Transverse colon (tissue), 4 donors: ENCODE results near the gene EIF1. TPM values are rescaled to one million over a fixed set of nuclear protein-coding genes. Genes with fewer than 3 reads are reported as not detected.
A peak's percentile ranks its signal among the peaks of the same experiment; 100 is the strongest.

Experiments
- DNase-seq: peaks from one replicate; pipeline ENCODE4 v3.0.0-alpha.2; 2019
- H3K27ac ChIP-seq, 4 donors: fragments of 200-600 bp; sonication (generic); 2 replicates each; pipeline ENCODE4 v1.5.1; 2016 to 2018; ENCODE audit warnings: inconsistent platforms in 4 of 4
- H3K27me3 ChIP-seq: fragments of 200-600 bp; sonication (generic); 2 replicates; pipeline ENCODE4 v1.5.1; 2017; ENCODE audit warnings: inconsistent platforms
- H3K36me3 ChIP-seq, 4 donors: fragments of 200-600 bp; sonication (generic); 2 replicates each; pipeline ENCODE4 v1.5.1; 2017 to 2019; ENCODE audit warnings: inconsistent platforms in 4 of 4
- H3K4me1 ChIP-seq, 4 donors: fragments of 200-600 bp; sonication (generic); 2 replicates each; pipeline ENCODE4 v1.5.1; 2017 to 2020; ENCODE audit warnings: inconsistent platforms in 4 of 4
- H3K4me3 ChIP-seq, 4 donors: fragments of 200-600 bp; sonication (generic); 1 replicate in 1 of 4; 2 replicates in 3 of 4; pipeline versions ENCODE4 v1.5.1 to v1.6.1; 2017 to 2019; ENCODE audit warnings: inconsistent platforms in 4 of 4
- H3K9me3 ChIP-seq, 2 donors: fragments of 200-600 bp; sonication (generic); 2 replicates each; pipeline ENCODE4 v1.5.1; 2017 to 2019; ENCODE audit warnings: inconsistent platforms in 2 of 2
- EP300 ChIP-seq: sonication (generic); formaldehyde crosslinking; IDR thresholded peaks from one replicate; pipeline ENCODE4 v1.6.1; 2017; ENCODE audit warnings: antibody characterized with exemption, low read depth
- POLR2A ChIP-seq: fragments of 450-650 bp; IDR thresholded peaks from one replicate; pipeline ENCODE4 v1.6.1; 2016; ENCODE audit warnings: antibody characterized with exemption, mild to moderate bottlenecking, moderate library complexity
- POLR2AphosphoS5 ChIP-seq, 3 donors: sonication (generic); formaldehyde crosslinking; IDR thresholded peaks; one replicate each; pipeline ENCODE4 v1.6.1; 2016; ENCODE audit warnings: antibody characterized with exemption in 3 of 3
- WGBS, 2 donors: methylation state at CpG; one replicate each; pipeline ENCODE4 v1.1.5; 2018; ENCODE audit warnings: low coverage in 1 of 2; 5-methylcytosine and 5-hydroxymethylcytosine counted together
- in situ Hi-C, 4 donors: fragments of 200-750 bp; cut with MboI; loops; one replicate each; pipeline versions ENCODE4 v1.15.0 to v1.15.1; 2017; ENCODE audit warnings: low sequenced_read_pairs in 3 of 4, low pct_ligation_motif_present in 1 of 4, low pct_unique_long_range_greater_than_20kb in 1 of 4
- intact Hi-C: fragments of 100-400 bp; cut with DNase I; formaldehyde crosslinking; loops from one replicate; pipeline ENCODE4 v1.15.1; 2023; ENCODE audit warnings: low total_unique reads
- total RNA-seq, 4 donors: library from RNA; depleted of rRNA; stranded (reverse); fragments of >200 nt; gene quantifications; one replicate each; pipeline ENCODE4 v1.1.0, GENCODE V29; 2016
- TF ChIP-seq, protein P1 (sequence below), 5 experiments: fragments of 200-600 bp in 3 of 5; fragments of 450-650 bp in 2 of 5; sonication (generic) in 3 of 5; IDR thresholded peaks; 1 replicate in 2 of 5; 2 replicates in 3 of 5; pipeline ENCODE4 v1.5.1; 2016 to 2017; ENCODE audit warnings: antibody characterized with exemption in 5 of 5, inconsistent platforms in 3 of 5, mild to moderate bottlenecking in 2 of 5, moderate library complexity in 1 of 5

The EIF1 gene
- total RNA-seq, 4 donors from 2014 or later: 93.3 to 520 (median 241) TPM

- TF ChIP-seq POLR2A (peak; percentile 67), POLR2AphosphoS5 (IDR thresholded peaks at IDR 0.05) (peak; percentile 15 to 70 (median 69)), EP300 (no peak)
- TF ChIP-seq, protein P1, sequence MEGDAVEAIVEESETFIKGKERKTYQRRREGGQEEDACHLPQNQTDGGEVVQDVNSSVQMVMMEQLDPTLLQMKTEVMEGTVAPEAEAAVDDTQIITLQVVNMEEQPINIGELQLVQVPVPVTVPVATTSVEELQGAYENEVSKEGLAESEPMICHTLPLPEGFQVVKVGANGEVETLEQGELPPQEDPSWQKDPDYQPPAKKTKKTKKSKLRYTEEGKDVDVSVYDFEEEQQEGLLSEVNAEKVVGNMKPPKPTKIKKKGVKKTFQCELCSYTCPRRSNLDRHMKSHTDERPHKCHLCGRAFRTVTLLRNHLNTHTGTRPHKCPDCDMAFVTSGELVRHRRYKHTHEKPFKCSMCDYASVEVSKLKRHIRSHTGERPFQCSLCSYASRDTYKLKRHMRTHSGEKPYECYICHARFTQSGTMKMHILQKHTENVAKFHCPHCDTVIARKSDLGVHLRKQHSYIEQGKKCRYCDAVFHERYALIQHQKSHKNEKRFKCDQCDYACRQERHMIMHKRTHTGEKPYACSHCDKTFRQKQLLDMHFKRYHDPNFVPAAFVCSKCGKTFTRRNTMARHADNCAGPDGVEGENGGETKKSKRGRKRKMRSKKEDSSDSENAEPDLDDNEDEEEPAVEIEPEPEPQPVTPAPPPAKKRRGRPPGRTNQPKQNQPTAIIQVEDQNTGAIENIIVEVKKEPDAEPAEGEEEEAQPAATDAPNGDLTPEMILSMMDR (IDR thresholded peaks at IDR 0.05): peak; percentile 93 to 99 (median 96)
- H3K4me1 ChIP-seq: peaks cover 25 to 51% (median 45%) of the 10 kb centered on the region in 4 donors
- H3K27ac ChIP-seq: peak overlapping the region; percentile 70 to 95 (median 80)
- no peaks in the 10 kb centered on the region for H3K9me3 ChIP-seq
- 5 to 7% methylated on average over 6 to 39 of the region's 39 CpGs for WGBS, 2 donors
- no peaks in the 10 kb centered on the region for H3K36me3 ChIP-seq
- no peaks in the 10 kb centered on the region for H3K27me3 ChIP-seq
- DNase-seq: peak; percentile 93
- in situ Hi-C loops (loop anchor here (10.0 to 25.0 kb wide), 3 partner anchors 94 to 744 kb away; no protein-coding TSS in a partner anchor), intact Hi-C loops (loop anchor here (5.0 kb wide), 1 partner anchor 101 kb away; no protein-coding TSS in a partner anchor)
- peak overlapping the region in 3 of 4 donors; percentile 26 to 42 (median 35) for H3K4me3 ChIP-seq
Measured at GRCh38 chr17:41648411-41649195, 40.1 kb upstream of the EIF1 start.

DNA sequence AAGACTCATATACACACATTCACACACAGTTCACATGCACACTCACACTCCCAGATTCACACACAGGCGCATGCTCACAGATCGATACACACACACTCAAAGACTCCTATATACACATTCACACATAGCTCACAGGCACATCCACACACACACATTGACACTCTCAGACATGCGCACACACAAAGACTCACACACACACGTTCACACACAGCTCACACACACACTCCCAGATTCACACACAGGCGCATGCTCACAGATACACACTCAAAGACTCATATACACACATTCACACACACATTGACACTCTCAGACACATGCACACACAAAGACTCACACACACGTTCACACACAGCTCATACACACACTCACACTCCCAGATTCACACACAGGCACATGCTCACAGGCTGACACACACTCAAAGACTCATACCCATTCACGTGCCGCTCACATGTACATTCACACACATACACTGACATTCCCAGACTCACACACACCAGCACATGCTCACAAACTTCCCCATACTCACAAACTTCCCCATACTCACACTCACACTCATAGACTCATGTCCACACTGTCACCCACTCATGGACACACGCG lies 38.7 kb upstream of the EIF1 start:
- H3K4me3 ChIP-seq: no peak overlapping the region
- H3K36me3 ChIP-seq: no peaks in the 10 kb centered on the region
- DNase-seq: no peak
- H3K9me3 ChIP-seq: no peaks in the 10 kb centered on the region
- WGBS, 2 donors: 92% methylated on average over 6 to 10 of the region's 10 CpGs
- intact Hi-C loops: loop anchor here (5.0 kb wide), 1 partner anchor 103 kb away; no protein-coding TSS in a partner anchor
- TF ChIP-seq EP300 (no peak), POLR2AphosphoS5 (IDR thresholded peaks at IDR 0.05) (no peak), POLR2A (no peak)
- TF ChIP-seq, protein P1 (IDR thresholded peaks at IDR 0.05): no peak
- in situ Hi-C loops: loop anchor here (10.0 to 25.0 kb wide), 5 partner anchors 95 to 1038 kb away; partner anchors contain the start of gene KRT10 (in 2 of the 4)
- peaks cover 31 to 63% (median 56%) of the 10 kb centered on the region in 4 donors for H3K4me1 ChIP-seq
- peak overlapping the region; percentile 92 to 95 (median 92) for H3K27ac ChIP-seq
- no peaks in the 10 kb centered on the region for H3K27me3 ChIP-seq

DNA sequence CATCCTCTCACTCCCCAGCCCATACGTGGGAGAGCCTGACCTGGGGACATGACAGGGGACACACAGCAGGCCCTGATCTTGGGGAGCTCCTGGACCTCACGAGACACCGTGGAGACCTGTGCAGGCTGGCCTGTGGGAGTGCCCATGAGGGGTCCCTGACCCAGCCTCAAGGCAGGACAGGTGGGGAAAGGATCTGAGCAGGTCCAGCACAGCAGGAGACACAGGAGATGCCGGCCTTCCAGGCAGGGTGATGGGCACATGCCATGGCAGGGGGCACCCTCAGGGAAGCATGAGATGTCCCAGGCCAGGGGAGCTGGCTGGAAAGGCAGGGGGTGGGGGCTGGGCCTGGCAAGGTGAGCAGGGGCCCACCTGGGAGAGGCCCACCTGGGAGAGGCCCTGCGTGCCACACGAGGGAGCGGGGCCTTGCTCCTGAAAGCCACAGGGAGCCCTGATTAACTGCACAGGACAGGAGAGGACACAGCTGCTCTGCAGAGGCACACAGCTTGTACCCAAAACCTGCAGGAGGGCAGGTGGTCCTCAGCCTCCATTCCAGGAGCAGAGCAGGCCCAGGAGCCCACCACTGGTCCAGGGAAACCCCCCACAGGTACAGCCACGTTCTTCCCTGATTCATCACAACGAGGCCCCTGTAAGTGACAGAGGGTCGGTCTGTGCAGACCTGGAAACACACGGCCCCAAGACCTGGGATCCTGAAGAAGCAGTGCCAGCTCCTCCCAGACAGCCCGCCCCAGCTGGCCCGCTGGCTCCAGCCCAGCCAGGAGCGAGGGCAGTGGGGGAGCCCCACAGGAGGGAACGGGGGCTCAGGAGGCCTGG lies 37.7 kb upstream of the EIF1 start:
- peak overlapping the region; percentile 92 to 95 (median 92) for H3K27ac ChIP-seq
- intact Hi-C loops (no loop called here), in situ Hi-C loops (loop anchor here (25.0 kb wide), 2 partner anchors 839 to 1039 kb away; partner anchors contain the start of gene KRT10 (in 2 of the 4))
- no peaks in the 10 kb centered on the region for H3K27me3 ChIP-seq
- TF ChIP-seq POLR2A: peak; percentile 48
- TF ChIP-seq, protein P1 (IDR thresholded peaks at IDR 0.05): no peak
- H3K4me3 ChIP-seq: no peak overlapping the region
- no peaks in the 10 kb centered on the region for H3K9me3 ChIP-seq
- WGBS, 2 donors: 39% methylated on average over 10 of the region's 15 CpGs; no CpG with 5 or more reads in 1 of the 2 donors
- DNase-seq: no peak
- no peaks in the 10 kb centered on the region for H3K36me3 ChIP-seq
- H3K4me1 ChIP-seq: peaks cover 37 to 71% (median 64%) of the 10 kb centered on the region in 4 donors
